Measurements from ENCODE around the gene SMG5. TPM values are rescaled to one million over a fixed set of nuclear protein-coding genes. Genes with fewer than 3 reads are reported as not detected.

The SMG5 gene
- total RNA-seq, 1 experiment from 2014 or later: 117 TPM

DNA sequence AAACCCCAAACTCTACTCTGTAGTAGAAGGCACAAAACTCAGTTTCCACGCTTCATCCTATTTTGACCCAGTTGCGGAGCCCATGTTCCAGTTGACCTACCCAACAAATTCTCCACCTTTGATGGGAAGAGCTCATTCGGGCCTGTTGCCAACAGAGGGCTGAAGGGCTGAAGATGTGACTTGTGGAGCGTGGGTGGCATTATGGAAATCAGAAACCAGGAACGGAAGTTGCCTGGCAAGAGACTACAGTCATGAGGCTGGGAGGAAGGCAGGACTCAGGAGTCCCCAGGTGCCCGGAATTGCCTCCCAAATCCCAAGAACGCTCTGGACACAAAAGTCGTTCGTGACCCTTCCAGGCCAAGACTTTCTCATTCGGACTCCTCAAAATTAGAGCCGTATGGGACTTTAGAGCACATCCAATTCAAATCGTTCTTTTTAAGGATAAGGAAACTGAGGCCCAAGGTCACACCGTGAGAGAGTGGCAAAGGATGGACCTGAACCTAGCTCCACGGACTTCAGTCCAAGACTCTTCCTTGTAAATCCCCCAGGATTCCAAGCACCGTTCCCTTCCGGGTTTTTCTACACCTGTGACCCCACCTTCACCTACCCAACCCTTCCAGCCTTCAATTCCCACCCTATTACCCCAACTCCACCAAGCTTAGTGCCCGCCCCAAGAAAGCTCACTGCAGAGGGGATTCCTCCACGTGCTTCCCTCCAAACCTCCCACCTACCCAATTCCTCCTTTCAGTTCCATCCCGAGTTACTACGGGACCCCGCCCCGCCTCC lies 739 bp downstream of the SMG5 start:
- peak overlapping the region; percentile 98 for H3K27ac ChIP-seq (ENCODE audit: low read length)
- ChIA-PET POLR2A (interaction anchor here (0.6 to 1.6 kb wide), 2 partner anchors 11 to 139 kb away, joined by 7 to 12 read pairs; no protein-coding TSS in a partner anchor), CTCF (no interaction called here)
- H3K4me3 ChIP-seq (ENCODE audit: low read depth in 2 of 2, low read length in 2 of 2): peak overlapping the region; percentile 75 to 92
- no peak for TF ChIP-seq SIN3A (IDR thresholded peaks at IDR 0.05; ENCODE audit: borderline replicate concordance, insufficient read depth, low read depth, low read length)
- no peak for TF ChIP-seq POLR2AphosphoS5 (IDR thresholded peaks at IDR 0.05; ENCODE audit: low read depth, low read length)
- TF ChIP-seq, protein P1, sequence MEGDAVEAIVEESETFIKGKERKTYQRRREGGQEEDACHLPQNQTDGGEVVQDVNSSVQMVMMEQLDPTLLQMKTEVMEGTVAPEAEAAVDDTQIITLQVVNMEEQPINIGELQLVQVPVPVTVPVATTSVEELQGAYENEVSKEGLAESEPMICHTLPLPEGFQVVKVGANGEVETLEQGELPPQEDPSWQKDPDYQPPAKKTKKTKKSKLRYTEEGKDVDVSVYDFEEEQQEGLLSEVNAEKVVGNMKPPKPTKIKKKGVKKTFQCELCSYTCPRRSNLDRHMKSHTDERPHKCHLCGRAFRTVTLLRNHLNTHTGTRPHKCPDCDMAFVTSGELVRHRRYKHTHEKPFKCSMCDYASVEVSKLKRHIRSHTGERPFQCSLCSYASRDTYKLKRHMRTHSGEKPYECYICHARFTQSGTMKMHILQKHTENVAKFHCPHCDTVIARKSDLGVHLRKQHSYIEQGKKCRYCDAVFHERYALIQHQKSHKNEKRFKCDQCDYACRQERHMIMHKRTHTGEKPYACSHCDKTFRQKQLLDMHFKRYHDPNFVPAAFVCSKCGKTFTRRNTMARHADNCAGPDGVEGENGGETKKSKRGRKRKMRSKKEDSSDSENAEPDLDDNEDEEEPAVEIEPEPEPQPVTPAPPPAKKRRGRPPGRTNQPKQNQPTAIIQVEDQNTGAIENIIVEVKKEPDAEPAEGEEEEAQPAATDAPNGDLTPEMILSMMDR (IDR thresholded peaks at IDR 0.05): no peak
- no peak for TF ChIP-seq TCF7L2 (IDR thresholded peaks at IDR 0.05; ENCODE audit: low read depth, low read length)
- TF ChIP-seq, protein P2, sequence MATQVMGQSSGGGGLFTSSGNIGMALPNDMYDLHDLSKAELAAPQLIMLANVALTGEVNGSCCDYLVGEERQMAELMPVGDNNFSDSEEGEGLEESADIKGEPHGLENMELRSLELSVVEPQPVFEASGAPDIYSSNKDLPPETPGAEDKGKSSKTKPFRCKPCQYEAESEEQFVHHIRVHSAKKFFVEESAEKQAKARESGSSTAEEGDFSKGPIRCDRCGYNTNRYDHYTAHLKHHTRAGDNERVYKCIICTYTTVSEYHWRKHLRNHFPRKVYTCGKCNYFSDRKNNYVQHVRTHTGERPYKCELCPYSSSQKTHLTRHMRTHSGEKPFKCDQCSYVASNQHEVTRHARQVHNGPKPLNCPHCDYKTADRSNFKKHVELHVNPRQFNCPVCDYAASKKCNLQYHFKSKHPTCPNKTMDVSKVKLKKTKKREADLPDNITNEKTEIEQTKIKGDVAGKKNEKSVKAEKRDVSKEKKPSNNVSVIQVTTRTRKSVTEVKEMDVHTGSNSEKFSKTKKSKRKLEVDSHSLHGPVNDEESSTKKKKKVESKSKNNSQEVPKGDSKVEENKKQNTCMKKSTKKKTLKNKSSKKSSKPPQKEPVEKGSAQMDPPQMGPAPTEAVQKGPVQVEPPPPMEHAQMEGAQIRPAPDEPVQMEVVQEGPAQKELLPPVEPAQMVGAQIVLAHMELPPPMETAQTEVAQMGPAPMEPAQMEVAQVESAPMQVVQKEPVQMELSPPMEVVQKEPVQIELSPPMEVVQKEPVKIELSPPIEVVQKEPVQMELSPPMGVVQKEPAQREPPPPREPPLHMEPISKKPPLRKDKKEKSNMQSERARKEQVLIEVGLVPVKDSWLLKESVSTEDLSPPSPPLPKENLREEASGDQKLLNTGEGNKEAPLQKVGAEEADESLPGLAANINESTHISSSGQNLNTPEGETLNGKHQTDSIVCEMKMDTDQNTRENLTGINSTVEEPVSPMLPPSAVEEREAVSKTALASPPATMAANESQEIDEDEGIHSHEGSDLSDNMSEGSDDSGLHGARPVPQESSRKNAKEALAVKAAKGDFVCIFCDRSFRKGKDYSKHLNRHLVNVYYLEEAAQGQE (IDR thresholded peaks at IDR 0.05; ENCODE audit: insufficient read depth in 1 of 2, low read depth in 2 of 2, low read length in 1 of 2): no peak
- H3K9me3 ChIP-seq (ENCODE audit: control insufficient read depth, insufficient read depth, low read depth, low read length): no peaks in the 10 kb centered on the region
- in situ Hi-C loops (cut with HindIII; ENCODE audit: low pct_unique_long_range_greater_than_20kb, low sequenced_read_pairs) (no loop called here), intact Hi-C loops (cut with micrococcal nuclease; ENCODE audit: unreplicated experiment) (no loop called here)
- H3K36me3 ChIP-seq (ENCODE audit: control insufficient read depth, insufficient read depth, low read length): peaks cover 20% of the 10 kb centered on the region
- peaks cover 14% of the 10 kb centered on the region for H3K4me1 ChIP-seq (ENCODE audit: control insufficient read depth, insufficient read depth, low read length)
- ATAC-seq (peak; percentile 48), DNase-seq (ENCODE audit: low read depth, low spot score) (no peak)
- no peaks in the 10 kb centered on the region for H3K27me3 ChIP-seq (ENCODE audit: control insufficient read depth, insufficient read depth, low read length)
- BruUV-seq (replicated peaks): TSS peak; percentile 84

DNA sequence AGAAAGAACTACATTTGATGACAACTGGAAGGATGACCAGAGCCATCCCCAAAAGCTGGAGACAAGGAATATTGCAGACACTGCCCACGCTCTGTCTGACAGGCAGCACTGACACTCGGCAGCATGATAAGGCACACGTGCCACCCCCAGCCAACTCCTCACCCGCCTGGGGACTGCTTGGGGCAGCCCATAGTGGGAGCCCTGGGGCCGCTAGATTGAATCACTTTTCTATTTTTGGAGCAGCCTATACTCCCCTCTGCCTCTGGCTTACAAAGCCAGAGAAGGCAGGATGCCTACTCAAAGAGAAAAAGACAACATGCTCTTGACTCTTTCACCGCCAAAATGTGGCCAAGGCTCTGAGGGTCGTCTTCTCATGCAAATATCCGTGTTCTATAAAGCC lies 1.3 kb downstream of the SMG5 start:
- BruUV-seq (replicated peaks): no TSS peak
- CTCF ChIA-PET: no interaction called here

More for the DNA sequence above, 1.3 kb downstream of the SMG5 start:
- no peak for TF ChIP-seq POLR2AphosphoS5 (IDR thresholded peaks at IDR 0.05; ENCODE audit: low read depth, low read length)
- TF ChIP-seq, protein P1 (IDR thresholded peaks at IDR 0.05): no peak
- no peak for TF ChIP-seq SIN3A (IDR thresholded peaks at IDR 0.05; ENCODE audit: borderline replicate concordance, insufficient read depth, low read depth, low read length)
- TF ChIP-seq, protein P2 (IDR thresholded peaks at IDR 0.05; ENCODE audit: insufficient read depth in 1 of 2, low read depth in 2 of 2, low read length in 1 of 2): no peak
- no peak for TF ChIP-seq TCF7L2 (IDR thresholded peaks at IDR 0.05; ENCODE audit: low read depth, low read length)
- Histone ChIP-seq H3K27ac (ENCODE audit: low read length) (peak overlapping the region; percentile 98), H3K4me3 (ENCODE audit: low read depth in 2 of 2, low read length in 2 of 2) (peak overlapping the region; percentile 75 to 92), H3K4me1 (ENCODE audit: control insufficient read depth, insufficient read depth, low read length) (peaks cover 14% of the 10 kb centered on the region), H3K27me3 (ENCODE audit: control insufficient read depth, insufficient read depth, low read length) (no peaks in the 10 kb centered on the region), H3K36me3 (ENCODE audit: control insufficient read depth, insufficient read depth, low read length) (peaks cover 20% of the 10 kb centered on the region), H3K9me3 (ENCODE audit: control insufficient read depth, insufficient read depth, low read depth, low read length) (no peaks in the 10 kb centered on the region)
- intact Hi-C loops (cut with micrococcal nuclease; ENCODE audit: unreplicated experiment): no loop called here
- POLR2A ChIA-PET: interaction anchor here (0.6 to 1.6 kb wide), 2 partner anchors 10 to 139 kb away, joined by 7 to 12 read pairs; no protein-coding TSS in a partner anchor
- in situ Hi-C loops (cut with HindIII; ENCODE audit: low pct_unique_long_range_greater_than_20kb, low sequenced_read_pairs): no loop called here
- DNase-seq (ENCODE audit: low read depth, low spot score): no peak
- no peak for ATAC-seq
